GM19193 (cell line): ENCODE results near the gene TMC5.

Source experiments
- POLR2A ChIP-seq: IDR thresholded peaks from 4 replicates; pipeline ENCODE4 v1.6.1; 2011; ENCODE audit not compliant: insufficient read depth, insufficient read length; ENCODE audit errors: extremely low read depth

The TMC5 gene

DNA sequence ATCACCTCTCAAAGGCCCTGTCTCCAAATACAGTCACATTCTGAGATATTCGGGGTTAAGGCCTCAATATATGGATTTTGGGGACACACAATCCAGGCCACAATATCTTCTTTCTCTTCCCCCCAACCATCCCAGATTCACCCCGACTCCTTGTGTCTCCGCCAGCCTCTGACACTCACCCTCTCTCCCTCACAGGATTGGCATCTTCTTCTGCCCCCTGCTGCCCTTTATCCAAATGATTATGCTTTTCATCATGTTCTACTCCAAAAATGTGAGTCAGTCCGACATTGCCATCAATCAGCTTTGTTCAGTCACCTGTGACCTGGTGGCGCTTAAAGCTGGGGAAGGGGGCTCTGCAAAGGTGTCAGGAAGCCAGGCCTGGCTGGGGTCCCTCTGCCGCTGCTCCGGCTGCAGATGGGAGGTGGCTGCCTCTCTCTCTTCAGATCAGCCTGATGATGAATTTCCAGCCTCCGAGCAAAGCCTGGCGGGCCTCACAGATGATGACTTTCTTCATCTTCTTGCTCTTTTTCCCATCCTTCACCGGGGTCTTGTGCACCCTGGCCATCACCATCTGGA lies 69.2 kb downstream of the TMC5 start:
- no peak for TF ChIP-seq POLR2A

DNA sequence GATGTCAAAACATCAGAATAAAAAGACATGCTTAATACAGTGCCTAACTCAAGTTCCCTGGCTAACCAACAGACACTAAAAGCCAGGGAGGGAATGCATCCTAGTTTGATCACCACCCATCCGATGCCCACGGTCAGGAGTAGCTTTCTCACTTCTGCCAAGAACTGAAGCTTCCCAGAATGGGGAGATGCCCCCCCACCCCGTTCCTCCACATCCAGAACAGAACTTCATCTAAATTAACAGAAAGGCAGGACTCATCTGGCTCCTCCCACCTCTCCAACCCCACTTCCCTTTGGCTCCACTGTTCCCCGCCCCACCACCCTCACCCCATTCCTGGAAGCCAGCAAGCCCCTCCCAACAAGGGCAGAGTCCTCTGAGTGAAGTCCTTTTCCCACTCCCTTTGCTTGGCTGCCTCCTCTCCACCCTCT lies 70.5 kb downstream of the TMC5 start:
- TF ChIP-seq POLR2A, result no peak

DNA sequence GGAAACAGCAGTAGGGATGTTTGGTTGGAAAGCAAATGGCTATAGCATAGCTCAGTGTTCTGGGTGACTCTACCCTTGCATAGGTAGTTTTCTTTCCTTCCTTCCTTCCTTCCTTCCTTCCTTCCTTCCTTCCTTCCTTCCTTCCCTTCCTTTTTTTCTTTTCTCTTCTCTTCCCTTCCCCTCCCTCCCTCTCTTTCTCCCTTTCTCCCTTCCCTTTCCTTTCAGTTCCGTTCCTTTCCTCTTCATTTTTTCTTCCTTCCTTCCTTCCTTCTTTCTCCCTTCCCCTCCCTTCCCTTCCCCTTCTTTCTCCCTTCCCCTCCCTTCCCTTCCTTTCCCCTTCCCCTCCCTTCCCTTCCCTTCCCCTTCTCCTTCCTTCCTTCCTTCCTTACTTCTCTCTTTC lies 72.9 kb downstream of the TMC5 start:
- TF ChIP-seq POLR2A, result no peak

DNA sequence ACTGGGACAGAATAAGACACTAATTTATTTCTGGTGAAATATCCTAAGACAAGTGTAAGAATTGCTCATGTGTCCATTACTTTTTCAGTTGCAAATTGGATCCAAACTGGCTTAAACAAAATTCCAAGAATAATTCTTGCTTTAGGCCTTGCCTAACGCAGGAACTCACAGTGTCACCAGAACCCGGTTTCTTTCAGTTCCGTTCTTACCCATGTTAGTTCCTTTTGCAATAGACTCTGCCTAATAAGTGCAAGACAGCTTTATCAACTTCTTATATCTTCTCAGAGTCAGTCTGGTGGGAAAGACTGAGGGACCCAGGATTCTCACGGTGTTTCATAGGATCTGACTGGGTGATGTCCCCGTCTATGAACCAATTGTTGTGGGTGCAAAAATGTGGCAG lies 79.5 kb downstream of the TMC5 start:
- TF ChIP-seq POLR2A, result no peak

DNA sequence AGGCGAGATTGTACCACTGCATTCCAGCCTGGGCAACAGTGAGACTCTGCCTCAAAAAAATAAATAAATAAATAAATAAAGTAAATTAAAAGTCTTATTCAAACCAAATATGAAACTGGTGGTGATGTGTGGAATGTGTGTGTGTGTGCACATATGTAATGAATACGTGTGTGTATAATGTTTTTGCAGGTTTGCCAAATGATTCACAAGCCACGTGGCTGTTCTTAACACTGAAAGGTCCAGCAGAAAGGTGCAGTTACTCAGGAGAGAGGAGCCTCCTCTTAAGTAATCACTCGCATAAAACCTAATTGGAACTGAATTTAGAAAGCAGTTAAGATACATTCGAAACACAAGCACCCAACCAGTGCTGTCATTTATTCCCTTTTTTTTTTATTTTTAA lies 81.3 kb downstream of the TMC5 start:
- no peak for TF ChIP-seq POLR2A

DNA sequence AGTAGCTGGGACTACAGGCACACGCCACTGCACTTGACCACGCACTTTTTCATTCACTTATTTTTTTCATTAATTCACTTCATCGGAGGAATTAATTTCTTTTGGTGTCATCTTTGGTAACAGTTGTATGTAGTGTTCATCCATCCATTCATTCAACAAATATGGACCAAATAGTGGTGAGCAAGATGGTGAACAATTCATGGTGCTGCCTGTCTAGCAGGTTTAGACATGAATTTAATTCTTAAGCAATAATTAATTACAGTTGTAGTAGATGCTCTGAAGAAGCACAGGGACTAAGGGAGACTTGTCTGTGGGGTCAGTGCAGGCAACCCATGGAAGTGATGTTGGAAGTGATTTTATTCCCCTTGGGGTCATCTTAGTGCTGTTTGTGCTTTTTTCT lies 81.8 kb downstream of the TMC5 start:
- TF ChIP-seq POLR2A, result no peak

DNA sequence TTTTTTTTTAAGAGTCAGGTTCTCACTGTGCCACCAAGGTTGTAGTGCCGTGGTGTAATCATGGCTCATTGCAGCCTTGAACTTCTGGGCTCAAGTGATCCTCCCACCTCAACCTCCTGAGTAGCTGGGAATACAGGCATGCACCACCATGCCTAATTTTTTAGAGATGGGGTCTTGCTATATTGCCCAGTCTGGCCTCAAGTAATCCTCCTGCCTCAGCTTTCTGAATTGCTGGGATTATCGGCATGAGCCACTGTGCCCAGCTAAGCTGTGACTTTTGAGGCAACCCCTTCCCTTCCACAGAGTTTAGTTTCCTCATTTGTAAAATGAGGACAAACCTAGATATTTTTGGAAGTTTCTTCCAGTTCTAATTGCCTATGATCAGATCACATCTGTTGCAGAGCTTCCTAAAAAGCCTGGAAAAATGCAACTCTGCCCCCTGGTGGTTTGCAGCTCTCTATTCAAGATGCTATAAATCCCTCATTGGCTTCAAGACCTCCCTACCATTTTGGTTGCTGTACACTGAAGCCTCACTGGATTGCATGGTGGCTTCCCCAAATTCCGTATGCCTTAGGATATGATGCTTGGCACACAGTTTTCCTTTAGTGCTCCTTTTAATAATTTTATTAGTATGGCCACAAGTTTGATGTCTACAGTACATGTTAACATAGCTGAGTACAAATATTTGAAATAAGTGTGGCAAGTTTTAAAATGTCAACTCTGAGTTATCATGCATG lies 84.9 kb downstream of the TMC5 start:
- TF ChIP-seq POLR2A, result no peak

DNA sequence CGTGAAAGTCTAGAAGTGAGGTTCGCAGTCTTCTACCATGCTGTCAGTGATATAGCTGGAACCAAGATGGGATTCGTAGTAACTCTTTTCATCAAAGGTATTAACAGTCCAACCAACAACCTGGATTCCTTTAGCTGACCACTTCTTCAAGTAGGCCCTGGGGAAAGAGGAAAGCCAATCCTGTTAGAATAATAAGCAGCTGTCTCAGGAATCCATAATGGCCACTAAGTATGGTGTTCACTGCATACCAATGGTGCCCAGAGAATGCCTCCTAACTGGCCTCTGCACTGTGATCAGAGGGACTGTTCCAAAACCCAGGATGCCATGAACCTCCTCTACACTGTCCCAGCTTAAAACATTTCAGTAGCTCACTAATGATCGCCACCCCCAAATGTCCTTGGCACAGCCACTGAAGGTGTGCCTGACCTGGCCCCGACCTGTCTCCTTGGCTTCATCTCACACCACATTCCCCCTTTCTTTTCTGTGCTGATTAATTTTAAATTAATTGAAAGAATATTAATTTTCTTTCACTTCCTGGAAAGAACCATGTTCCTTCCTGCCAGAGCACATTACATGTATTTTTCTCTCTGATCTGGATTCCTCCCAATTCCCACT lies 85.9 kb downstream of the TMC5 start:
- no peak for TF ChIP-seq POLR2A

DNA sequence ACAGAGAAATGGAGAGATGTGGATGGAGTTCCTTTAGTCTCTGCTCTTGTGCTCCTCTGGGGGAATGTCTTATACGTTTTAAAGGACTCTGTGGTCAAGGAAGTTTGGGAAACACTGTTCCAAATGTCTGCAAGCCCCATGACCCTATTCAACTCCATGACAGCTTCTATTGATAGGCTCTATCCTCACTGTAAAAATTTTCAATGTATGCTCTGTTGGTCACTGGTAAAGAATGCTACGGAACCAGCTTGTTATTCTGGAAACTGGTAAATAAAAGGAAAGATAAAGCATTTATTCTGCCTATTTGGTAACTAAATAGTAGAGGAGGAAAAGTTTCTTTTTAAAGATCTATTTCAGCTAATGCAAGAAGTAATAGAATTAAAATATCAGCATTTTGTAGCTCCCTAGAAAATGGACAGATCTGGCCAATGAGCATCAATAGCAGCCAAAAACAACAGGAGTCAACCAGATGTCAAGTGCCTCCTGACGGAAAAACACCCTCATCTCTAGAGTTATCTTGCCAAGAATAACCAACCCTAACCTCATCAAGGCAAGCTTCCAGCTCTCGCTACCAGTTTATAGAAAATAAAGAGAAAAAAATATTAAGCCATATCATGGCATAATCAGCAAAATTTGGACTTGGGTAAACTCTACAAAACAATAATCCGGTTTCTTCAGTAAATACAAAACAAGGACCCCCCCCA lies 88.1 kb downstream of the TMC5 start:
- TF ChIP-seq POLR2A, result no peak

DNA sequence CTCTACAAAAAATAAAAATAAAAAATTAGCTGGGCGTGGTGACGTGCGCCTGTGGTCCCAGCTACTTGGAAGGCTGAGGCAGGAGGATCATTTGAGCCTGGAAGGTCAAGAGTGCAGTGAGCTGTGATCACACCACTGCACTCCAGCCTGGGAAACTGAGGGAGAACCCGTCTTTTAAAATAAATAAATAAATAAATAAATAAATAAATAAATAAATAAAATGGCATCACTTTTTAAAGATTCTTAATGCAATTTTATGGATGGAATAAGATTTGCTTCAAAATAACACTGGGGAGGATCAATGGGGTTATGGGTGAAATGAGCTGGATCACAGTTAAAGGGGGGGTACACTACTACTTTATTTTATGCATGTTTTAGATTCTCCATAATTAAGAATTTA lies 89.3 kb downstream of the TMC5 start:
- TF ChIP-seq POLR2A, result no peak

DNA sequence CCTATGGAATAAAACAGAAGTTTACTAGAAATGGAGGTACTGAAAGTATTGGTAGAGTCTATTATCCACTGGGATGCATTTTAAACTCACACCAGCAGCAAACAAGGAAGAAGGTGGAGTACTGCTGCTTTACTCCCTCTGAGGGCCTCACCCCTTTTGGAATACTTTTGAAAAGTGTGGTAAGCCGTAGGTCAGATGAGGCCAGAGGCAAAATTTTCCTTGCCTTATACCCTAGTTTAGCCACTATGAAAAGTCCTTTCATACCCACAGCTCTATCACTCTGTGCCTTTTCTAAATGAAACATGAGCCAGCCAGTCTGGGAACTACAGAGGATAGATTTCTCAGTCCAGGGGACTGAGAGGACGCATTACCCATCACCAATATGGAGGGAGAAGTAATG lies 90.2 kb downstream of the TMC5 start:
- no peak for TF ChIP-seq POLR2A

DNA sequence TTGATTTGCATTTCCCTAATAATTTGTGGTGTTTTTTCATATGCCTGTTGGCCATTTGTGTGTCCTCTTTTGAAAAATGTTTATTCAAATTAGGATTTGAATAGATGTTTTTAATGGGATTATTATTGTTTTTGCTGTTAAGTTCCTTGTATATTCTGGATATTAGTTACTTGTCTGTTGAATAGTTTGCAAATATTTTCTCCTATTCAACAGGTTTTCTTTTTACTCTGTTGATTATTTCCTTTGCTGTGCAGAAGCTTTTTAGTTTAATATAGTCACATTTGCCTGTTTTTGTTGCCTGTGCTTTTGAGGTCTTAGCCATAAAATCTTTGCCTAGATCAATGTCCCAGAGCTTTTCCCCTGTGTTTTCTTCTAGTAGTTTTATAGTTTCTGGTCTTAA lies 94.6 kb downstream of the TMC5 start:
- no peak for TF ChIP-seq POLR2A

DNA sequence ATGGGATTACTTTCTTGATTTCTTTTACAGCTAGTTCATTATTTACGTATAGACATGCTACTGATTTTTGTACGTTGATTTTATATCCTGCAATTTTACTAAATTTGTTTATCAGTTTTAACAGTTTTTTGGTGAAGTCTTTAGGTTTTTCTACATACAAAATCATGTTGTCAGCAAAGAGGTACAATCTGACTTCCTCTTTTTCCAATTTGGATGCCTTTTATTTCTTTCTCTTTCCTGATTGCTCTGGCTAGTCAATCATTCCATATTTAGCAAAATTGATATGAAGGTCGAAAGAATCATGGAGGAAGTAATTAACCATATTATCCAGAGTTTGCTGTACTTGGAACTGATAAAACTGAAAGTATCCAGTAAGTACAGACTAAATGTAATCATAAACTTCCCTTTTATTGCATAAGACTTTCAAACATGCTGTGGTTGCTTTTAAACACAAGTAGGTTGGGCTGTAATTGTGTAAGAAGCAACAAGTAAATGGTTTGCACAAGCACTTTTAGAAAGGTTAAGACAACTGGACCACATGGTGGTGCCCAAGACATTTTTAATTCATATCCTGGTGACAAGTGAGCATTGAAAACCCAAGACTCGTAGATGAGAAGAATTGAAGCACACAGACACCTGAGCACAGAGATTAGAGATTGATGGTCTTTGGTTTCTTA lies 95.8 kb downstream of the TMC5 start:
- no peak for TF ChIP-seq POLR2A

DNA sequence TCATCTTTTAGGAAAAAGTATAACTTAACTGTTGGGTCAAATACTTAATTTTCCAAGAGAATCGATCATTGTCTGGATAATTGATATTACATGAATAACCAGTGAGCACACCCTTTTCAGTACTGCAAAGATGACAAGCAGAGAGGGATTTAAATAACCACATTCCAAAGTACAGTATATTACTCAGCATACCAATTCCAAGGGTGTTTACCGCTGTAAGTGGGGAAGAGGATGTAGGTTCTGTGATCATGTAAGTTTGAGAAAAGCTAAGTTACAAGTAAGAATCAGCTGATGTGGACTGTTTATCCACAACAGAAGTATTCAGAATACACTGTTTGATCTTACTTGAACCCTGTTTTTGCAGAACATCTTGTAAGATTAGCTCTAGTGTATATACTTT lies 98.1 kb downstream of the TMC5 start:
- TF ChIP-seq POLR2A, result no peak
